GM21360 (cell line): ENCODE results near the gene PET100.

Experiments
- ATAC-seq: cut with Tn5 transposase; IDR thresholded peaks from one replicate; pipeline ENCODE4 v1.9.1; 2021; ENCODE audit warnings: mild to moderate bottlenecking, moderate library complexity; ENCODE audit not compliant: unreplicated experiment

PET100 gene, protein sequence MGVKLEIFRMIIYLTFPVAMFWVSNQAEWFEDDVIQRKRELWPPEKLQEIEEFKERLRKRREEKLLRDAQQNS

DNA sequence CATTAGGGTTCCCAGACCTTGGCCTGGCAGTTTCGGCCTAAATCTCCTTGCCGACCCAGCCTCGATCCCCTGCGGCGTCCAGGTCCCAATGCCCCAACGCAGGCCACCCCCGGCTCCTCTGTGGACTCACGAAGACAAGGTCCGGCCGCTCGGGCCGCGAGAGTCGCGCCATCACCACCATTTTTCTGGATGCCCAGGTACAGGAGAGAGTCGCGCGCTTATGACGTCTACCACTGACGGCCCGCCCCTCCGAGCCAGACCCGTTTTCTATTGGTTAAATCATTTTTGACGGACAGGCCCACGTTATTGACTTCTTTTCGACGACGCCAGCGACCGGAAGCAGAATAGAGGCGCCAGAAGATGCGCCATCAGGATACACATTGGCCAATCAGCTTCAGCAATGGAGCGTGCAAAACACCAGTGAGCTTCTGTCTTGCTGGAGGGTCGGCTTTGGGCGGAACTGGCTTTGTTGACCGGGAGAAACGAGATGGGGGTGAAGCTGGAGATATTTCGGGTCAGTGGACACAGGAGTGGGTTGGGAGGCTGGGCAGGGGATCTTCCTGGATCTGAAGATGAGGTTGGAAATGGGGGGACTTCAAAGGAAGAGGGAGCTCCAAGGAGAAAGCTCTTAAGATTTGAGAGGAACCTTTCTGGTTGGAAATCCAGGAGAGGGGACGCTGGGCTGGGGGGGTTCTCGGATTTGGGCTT, at the start of gene PET100, which contains the start of gene XAB2:
TSS of gene PET100 (plus strand) at position 447 of the 708 bp plus-strand sequence. CDS start at position 488, 41 bp downstream.
TSS of gene XAB2 (minus strand) at position 199 of the 708 bp plus-strand sequence. CDS start at position 181, 18 bp downstream.
- ATAC-seq: peak; percentile 85

- ATAC-seq: no peak
Measured at GRCh38 chr19:7582446-7582845, 47.1 kb upstream of the PET100 start.

GRCh38 chr19:7589822-7590221, 39.8 kb upstream of the PET100 start:
- ATAC-seq: no peak

DNA sequence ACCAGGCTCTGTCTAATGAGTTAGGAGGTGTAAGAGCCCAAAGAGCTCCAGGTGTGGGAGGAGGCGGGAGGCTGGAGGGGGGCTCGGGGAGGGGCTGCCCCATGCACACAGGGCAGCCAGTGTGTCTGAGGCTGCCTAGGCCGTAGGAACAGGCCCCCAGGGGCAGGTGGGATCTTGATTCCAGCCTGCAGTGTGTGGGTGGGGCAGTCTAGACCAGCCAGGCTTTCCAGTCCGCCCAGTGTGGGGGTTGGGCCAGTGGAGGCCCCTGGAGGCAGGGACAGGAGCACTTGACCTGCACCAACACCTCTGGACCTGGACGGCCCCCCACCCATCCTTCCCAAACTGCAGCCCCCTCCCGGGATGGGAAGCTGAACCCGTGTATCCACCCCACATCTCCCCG, 39.3 kb upstream of the PET100 start:
- no peak for ATAC-seq

DNA sequence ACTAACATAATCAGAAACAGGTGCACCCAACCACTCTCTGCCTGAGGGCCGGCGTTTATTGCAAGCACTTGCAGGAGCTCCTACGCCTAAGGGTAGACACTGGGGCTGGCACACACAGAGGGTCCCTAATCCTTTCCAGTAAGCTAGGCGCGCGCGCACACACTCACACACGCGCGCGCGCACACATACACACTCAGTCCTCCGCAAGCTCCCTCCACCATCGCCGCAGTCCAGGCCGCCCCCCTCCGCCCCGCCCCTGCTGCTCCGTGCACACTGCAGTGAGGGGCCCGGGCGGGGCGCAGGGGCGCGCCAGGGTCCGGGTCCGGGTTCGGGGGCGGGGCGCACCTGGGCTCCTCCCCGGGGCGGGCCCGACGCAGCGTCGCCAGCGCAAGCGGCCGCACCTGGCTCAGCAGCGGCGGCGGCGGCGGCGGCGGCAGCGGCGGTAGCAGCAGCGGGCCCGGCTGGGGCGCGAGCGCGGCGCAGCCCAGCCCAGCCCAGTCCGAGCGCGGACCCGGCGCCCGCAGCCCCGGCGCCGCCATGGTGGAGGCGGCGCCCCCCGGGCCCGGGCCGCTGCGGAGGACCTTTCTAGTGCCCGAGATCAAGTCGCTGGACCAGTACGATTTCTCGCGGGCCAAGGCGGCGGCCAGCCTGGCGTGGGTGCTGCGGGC, 34.0 kb upstream of the PET100 start, which contains the start of gene CAMSAP3:
TSS of gene CAMSAP3 (plus strand) at position 398 of the 668 bp plus-strand sequence. CDS start at position 538, 140 bp downstream.
- ATAC-seq: no peak

GRCh38 chr19:7596211-7596937, 33.2 kb upstream of the PET100 start:
- ATAC-seq: no peak

- ATAC-seq: no peak
Measured at GRCh38 chr19:7597689-7598088, 31.9 kb upstream of the PET100 start.

DNA sequence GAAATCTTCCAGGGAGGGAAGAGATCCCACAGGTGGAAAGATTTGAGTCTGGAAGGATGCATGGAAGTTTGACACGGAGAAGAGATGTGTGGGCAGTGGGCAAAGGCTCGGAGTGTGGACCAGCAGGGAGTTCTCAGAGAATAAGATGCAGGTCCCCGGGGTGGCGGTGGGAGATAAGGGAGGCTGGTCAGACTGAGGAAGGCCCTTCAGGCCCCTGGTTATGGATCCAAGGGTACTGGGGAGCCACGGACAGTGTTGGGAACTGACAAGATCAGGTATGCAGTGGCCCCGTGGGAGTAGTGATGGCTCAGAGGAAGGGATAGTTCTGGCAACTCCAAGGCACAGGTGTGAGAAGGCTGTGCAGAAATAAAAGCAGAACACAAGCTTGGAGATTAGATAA, 31.4 kb upstream of the PET100 start:
- no peak for ATAC-seq

GRCh38 chr19:7600721-7601120, 28.9 kb upstream of the PET100 start:
- no peak for ATAC-seq

DNA sequence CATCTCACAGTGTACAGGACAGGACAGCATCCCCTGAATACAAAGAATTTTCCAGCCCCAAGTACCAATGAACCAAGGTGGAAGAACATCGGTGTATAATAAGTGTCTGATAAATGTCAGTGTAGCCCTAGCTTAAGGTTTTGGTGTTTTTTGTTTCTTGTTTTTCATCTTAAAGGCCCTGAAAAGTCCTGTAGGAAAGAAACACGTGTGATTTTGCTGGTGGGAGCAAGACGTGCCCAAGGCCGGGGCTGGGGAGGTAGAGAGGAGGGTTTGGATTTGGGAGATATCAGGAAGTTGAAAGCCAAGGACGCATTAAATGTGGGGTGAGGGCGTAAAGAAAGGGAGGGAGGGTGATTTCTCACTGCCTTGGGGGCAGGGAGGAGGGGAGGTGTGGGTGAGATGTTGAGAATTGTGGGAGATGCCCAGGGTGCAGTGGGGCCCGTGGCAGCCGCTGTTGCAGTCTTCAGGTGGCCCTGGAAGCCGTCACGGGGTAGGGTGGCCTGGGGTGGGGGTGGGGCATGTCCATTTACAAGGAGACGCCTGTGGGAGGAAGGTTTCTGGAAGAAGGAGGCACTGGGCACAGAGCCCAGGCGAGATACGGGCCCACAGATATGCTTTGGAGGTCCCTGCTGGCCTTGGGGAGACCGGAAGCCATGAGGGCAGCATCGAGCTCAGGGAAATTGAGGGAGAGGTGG, 27.2 kb upstream of the PET100 start:
- no peak for ATAC-seq

GRCh38 chr19:7602935-7603497, 26.6 kb upstream of the PET100 start:
- ATAC-seq: no peak

GRCh38 chr19:7603919-7604318, 25.7 kb upstream of the PET100 start:
- no peak for ATAC-seq

DNA sequence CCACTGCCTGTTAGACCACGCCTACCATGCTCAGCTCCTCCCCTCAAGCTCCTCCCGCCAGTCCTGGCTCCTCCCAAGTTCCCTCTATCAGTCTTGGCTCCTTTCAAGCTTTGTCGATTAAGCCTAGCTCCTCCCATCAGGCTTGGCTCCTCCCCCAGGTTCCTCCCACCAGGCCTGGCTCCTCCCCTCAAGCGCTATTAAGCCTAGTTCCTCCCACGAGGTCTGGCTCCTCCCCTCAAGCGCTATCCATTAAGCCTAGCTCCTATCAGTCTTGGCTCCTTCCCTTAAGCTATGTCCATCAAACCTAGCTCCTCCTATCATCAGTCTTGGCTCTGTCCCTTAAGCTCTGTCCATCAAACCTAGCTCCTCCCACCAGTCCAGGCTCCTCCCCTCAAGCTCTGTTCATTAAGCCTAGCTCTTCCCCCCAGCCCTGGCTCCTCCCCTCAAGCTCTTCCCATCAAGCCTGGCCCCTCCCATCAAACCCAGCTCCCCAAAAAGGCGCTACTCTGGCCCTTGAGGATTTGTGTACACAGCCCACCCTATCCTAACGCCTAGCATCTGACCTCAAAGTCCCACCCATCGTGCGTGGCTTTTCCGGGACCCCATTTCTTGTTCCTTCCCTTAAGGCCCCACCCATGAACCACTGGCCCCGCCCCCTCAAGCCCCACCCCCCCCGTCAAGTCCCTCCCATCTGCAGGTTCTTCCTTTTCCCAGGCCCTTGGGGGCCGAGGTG, 23.9 kb upstream of the PET100 start:
- no peak for ATAC-seq

DNA sequence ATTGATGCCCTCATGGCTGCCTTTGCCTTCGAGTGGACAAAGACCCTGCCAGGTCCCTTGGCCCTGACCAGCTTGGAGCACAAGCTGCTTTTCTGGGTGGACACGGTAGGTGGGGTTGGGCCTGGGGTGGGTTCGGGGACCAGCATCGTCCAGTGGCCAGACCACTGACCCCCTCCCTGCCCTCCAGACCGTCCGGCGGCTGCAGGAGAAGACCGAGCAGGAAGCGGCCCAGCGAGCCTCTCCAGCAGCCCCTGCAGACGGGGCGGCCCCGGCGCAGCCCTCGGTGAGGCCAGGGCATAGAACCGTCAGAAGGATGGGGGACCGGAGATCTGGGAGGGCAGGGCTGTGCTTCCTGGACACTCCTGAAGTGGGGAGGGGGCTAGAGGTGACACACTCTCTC, 23.3 kb upstream of the PET100 start:
- no peak for ATAC-seq

DNA sequence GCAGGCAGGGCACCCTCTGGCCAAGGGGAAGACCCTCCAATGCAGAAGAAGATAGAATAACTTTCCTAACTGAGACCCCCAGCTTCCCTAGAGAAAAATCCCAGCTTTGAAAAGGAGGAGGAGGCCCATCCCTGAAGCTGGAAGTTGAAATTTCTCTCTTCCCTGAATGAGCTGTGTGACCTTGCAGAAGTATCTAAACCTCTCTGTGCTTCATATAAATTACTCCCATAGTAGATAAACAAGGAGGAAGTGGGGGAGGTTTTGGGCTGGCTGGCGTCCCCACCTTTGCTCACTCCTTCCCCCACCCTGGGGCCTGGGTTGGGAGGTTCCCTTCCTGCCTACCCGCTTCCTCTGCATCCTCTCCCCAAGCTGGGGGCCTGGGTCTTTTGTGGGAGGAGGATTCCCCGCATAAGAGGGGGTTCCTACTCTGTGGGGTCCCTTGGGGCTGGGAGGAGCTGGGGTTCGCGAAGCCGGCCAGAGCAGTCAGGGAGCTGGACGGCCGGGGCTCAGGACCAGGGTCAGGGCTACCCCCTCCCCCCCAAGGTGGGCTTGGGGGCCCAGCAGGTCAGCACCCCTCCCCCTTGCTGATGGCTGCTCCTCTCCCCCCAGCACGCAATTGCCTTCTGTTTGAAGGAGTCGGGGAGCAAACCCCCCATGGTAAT, 22.2 kb upstream of the PET100 start:
- no peak for ATAC-seq

- no peak for ATAC-seq
Measured at GRCh38 chr19:7607874-7608560, 21.6 kb upstream of the PET100 start.

DNA sequence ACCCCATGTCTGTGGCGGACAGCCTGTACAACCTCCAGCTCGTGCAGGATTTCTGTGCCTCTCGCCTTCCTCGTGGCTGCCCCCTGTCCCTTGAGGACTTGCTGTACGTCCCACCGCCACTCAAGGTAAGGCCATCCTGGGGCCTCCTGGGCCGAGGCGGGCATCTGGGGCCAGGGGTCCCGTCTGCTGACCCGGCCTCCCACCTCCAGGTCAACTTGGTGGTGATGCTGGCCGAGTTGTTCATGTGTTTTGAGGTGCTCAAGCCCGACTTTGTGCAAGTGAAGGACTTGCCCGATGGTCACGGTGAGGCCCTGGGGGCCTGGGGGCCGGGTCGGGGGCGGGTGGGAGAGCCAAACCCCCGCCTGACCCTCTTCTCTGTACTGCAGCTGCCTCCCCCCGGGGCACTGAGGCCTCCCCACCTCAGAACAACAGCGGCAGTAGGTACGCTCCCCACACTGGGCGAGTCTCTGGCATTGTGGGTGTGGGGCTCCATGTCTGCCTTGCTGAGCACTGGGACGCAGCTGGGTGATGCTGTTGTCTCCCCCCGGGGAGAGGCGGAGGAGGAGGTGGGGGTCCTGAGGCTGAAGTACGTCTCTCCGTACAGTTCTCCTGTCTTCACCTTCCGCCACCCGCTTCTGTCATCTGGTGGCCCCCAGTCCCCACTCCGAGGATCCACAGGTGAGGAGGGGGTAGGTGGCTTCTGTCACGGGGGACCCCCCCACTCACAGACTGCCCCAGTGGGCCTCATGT, 18.9 kb upstream of the PET100 start:
- ATAC-seq: no peak
